Measurements from ENCODE around the gene PIK3C3. TPM values are rescaled to one million over a fixed set of nuclear protein-coding genes. Genes with fewer than 3 reads are reported as not detected.

PIK3C3 gene
- total RNA-seq, 1 experiment from 2014 or later, result 50.5 TPM

DNA sequence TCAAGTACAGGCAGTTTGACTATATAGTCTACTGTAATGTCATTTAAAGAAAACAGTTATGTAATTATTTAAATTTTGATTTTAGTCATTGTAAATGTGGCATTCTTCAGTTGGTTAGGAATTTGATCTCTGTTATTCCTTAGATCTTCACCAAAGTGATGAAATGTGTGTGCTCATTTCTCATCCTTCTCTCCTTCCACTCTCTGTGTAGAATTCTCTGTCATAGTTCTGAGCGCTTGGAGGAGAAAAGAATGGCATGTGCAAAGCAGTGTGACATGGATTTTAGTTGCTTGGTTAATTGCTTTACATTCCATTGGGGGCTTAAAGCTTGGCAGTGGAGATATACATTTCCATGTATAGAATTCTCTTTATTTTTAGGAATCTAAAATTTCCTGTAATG, 14.8 kb downstream of the PIK3C3 start:
- ChIA-PET CTCF (interaction anchor here (2.1 kb wide), 1 partner anchor 58 kb away, joined by 7 read pairs; no protein-coding TSS in a partner anchor), POLR2A (interaction anchor here (2.5 kb wide), 1 partner anchor 15 kb away, joined by 7 read pairs; the partner anchor contains the start of gene PIK3C3)
- H3K27ac Mint-ChIP-seq (ENCODE audit: low read depth, unreplicated experiment), result no peak overlapping the region
- no peaks in the 10 kb centered on the region for H3K9me3 Mint-ChIP-seq (ENCODE audit: unreplicated experiment)
- peaks cover 35% of the 10 kb centered on the region for H3K36me3 Mint-ChIP-seq (ENCODE audit: insufficient read depth, unreplicated experiment)
- no peaks in the 10 kb centered on the region for H3K4me1 Mint-ChIP-seq (ENCODE audit: insufficient read depth, unreplicated experiment)
- TF ChIP-seq CTCF (IDR thresholded peaks at IDR 0.05; ENCODE audit: unreplicated experiment), result no peak
- no peak for DNase-seq (ENCODE audit: unreplicated experiment)
- BruUV-seq (replicated peaks), result no TSS peak
- intact Hi-C loops (cut with micrococcal nuclease), result no loop called here
- H3K4me3 Mint-ChIP-seq (ENCODE audit: unreplicated experiment), result no peak overlapping the region
- no peaks in the 10 kb centered on the region for H3K27me3 Mint-ChIP-seq (ENCODE audit: insufficient read depth, unreplicated experiment)

- no peak for DNase-seq (ENCODE audit: unreplicated experiment)
- ChIA-PET POLR2A (interaction anchor here (0.8 to 1.3 kb wide), 3 partner anchors 13 to 1077 kb away, joined by 3 to 4 read pairs (median 4); partner anchors contain the start of gene PIK3C3), CTCF (no interaction called here)
- Mint-ChIP-seq H3K27ac (ENCODE audit: low read depth, unreplicated experiment) (no peak overlapping the region), H3K4me1 (ENCODE audit: insufficient read depth, unreplicated experiment) (no peaks in the 10 kb centered on the region), H3K36me3 (ENCODE audit: insufficient read depth, unreplicated experiment) (peaks cover 38% of the 10 kb centered on the region), H3K4me3 (ENCODE audit: unreplicated experiment) (no peak overlapping the region), H3K27me3 (ENCODE audit: insufficient read depth, unreplicated experiment) (no peaks in the 10 kb centered on the region), H3K9me3 (ENCODE audit: unreplicated experiment) (no peaks in the 10 kb centered on the region)
- TF ChIP-seq CTCF (IDR thresholded peaks at IDR 0.05; ENCODE audit: unreplicated experiment), result no peak
- intact Hi-C loops (cut with micrococcal nuclease), result no loop called here
- BruUV-seq (replicated peaks), result no TSS peak
Observed at GRCh38 chr18:41972067-41972925, 17.3 kb downstream of the PIK3C3 start.

DNA sequence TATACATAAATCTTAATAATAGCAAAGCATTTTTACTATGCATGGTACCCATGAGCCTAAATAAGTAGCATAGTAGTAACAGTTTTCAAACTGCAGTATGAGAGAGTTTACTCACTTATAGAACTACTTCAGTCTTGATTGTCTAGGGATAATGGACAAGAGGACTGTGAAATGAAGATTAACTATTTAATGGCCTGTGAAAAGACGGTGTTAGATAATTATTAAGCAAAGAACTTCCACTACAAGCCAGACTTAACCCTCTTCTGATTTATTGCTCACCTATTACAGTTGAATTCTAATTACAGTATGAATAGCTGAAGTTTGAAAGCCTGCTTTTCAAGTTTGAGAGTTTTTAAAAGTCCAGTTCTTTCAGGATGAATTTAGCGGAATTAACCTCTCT, 18.9 kb downstream of the PIK3C3 start:
- no peak for DNase-seq (ENCODE audit: unreplicated experiment)
- no TSS peak for BruUV-seq (replicated peaks)
- no peaks in the 10 kb centered on the region for H3K27me3 Mint-ChIP-seq (ENCODE audit: insufficient read depth, unreplicated experiment)
- no peak overlapping the region for H3K27ac Mint-ChIP-seq (ENCODE audit: low read depth, unreplicated experiment)
- intact Hi-C loops (cut with micrococcal nuclease), result no loop called here
- CTCF ChIA-PET, result no interaction called here
- POLR2A ChIA-PET, result no interaction called here
- no peak for TF ChIP-seq CTCF (IDR thresholded peaks at IDR 0.05; ENCODE audit: unreplicated experiment)
- H3K9me3 Mint-ChIP-seq (ENCODE audit: unreplicated experiment), result no peaks in the 10 kb centered on the region
- peaks cover 27% of the 10 kb centered on the region for H3K36me3 Mint-ChIP-seq (ENCODE audit: insufficient read depth, unreplicated experiment)
- H3K4me1 Mint-ChIP-seq (ENCODE audit: insufficient read depth, unreplicated experiment), result no peaks in the 10 kb centered on the region
- no peak overlapping the region for H3K4me3 Mint-ChIP-seq (ENCODE audit: unreplicated experiment)

DNA sequence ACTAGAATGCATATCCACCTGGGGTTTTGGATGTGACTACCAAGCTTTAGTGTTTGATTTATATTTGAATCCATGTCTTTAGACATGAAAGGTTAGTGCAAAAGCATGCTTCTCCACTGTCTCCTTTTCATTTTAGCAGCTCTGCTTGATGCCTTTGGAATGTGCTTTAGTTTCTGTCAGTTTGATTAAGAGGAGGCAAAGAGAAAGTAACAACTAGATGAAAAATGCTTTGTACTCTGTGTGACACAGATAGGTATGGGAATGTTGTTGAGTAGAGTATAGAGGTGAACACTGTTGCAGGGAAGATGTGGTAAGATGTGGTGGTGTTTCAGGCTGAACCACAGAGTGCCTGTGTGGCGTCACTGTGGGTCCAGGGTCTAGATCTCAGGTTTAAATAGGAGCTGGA, 19.8 kb downstream of the PIK3C3 start:
- Mint-ChIP-seq H3K36me3 (ENCODE audit: insufficient read depth, unreplicated experiment) (peaks cover 27% of the 10 kb centered on the region), H3K4me3 (ENCODE audit: unreplicated experiment) (no peak overlapping the region), H3K9me3 (ENCODE audit: unreplicated experiment) (no peaks in the 10 kb centered on the region), H3K4me1 (ENCODE audit: insufficient read depth, unreplicated experiment) (no peaks in the 10 kb centered on the region), H3K27ac (ENCODE audit: low read depth, unreplicated experiment) (no peak overlapping the region), H3K27me3 (ENCODE audit: insufficient read depth, unreplicated experiment) (no peaks in the 10 kb centered on the region)
- intact Hi-C loops (cut with micrococcal nuclease), result no loop called here
- no peak for TF ChIP-seq CTCF (IDR thresholded peaks at IDR 0.05; ENCODE audit: unreplicated experiment)
- no peak for DNase-seq (ENCODE audit: unreplicated experiment)
- POLR2A ChIA-PET, result interaction anchor here (0.7 kb wide), 1 partner anchor 27 kb away, joined by 3 read pairs; no protein-coding TSS in a partner anchor
- no TSS peak for BruUV-seq (replicated peaks)
- CTCF ChIA-PET, result no interaction called here
